Activated naive CD4-positive, alpha-beta T cell treated with anti-CD3 and anti-CD28 coated beads, Interleukin-2, amount 50 U/mL, for 72 hours (primary cell): ENCODE results near the gene CHIC2. TPM values are rescaled to one million over a fixed set of nuclear protein-coding genes. Genes with fewer than 3 reads are reported as not detected.

ENCODE experiments used
- total RNA-seq, 2 donors: library from RNA; stranded (reverse); gene quantifications; one replicate each; pipeline ENCODE4 v1.2.3, GENCODE V29; 2022

The CHIC2 gene
- total RNA-seq, 2 donors from 2014 or later, result 13.3 to 16.3 TPM

Other genes with a start within 250 kb of the CHIC2 start
- not detected for gene GSX2, start 35.6 kb upstream of the CHIC2 start, total RNA-seq
- gene PDGFRA, start 164.7 kb upstream of the CHIC2 start, total RNA-seq, result under 1 TPM in 1 of 2 donors, not detected in 1; 0.41 TPM